ENCODE results near the gene REG1A.

- TF ChIP-seq CTCF (IDR thresholded peaks at IDR 0.05) (no peak), POLR2A (IDR thresholded peaks at IDR 0.05) (no peak)
Observed at GRCh38 chr2:79124907-79125720, 4.8 kb downstream of the REG1A start.
